ENCODE data around the gene MGAT3.

MGAT3 gene

DNA sequence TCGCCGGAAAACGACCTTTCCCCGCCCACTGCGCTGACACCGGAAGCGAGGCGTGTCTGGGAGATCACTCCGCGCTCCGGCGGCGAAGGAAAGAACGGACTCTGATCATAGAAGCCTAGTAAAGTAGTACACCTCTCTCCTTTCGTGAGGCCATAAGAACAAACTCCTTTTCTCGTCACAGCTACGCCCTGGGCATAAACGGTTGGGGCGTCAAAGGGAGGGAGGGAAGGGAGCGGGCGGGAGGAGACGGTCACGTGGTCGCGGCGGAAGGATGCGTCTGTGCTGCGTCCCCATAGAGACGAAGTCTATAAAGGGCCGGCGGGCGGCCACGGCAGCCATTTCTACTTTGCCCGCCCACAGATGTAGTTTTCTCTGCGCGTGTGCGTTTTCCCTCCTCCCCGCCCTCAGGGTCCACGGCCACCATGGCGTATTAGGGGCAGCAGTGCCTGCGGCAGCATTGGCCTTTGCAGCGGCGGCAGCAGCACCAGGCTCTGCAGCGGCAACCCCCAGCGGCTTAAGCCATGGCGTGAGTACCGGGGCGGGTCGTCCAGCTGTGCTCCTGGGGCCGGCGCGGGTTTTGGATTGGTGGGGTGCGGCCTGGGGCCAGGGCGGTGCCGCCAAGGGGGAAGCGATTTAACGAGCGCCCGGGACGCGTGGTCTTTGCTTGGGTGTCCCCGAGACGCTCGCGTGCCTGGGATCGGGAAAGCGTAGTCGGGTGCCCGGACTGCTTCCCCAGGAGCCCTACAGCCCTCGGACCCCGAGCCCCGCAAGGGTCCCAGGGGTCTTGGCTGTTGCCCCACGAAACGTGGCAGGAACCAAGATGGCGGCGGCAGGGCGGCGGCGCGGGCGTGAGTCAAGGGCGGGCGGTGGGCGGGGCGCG is 63.7 kb downstream of the MGAT3 start, which contains the start of gene ATF4 (continued):
- TF ChIP-seq, protein P1, sequence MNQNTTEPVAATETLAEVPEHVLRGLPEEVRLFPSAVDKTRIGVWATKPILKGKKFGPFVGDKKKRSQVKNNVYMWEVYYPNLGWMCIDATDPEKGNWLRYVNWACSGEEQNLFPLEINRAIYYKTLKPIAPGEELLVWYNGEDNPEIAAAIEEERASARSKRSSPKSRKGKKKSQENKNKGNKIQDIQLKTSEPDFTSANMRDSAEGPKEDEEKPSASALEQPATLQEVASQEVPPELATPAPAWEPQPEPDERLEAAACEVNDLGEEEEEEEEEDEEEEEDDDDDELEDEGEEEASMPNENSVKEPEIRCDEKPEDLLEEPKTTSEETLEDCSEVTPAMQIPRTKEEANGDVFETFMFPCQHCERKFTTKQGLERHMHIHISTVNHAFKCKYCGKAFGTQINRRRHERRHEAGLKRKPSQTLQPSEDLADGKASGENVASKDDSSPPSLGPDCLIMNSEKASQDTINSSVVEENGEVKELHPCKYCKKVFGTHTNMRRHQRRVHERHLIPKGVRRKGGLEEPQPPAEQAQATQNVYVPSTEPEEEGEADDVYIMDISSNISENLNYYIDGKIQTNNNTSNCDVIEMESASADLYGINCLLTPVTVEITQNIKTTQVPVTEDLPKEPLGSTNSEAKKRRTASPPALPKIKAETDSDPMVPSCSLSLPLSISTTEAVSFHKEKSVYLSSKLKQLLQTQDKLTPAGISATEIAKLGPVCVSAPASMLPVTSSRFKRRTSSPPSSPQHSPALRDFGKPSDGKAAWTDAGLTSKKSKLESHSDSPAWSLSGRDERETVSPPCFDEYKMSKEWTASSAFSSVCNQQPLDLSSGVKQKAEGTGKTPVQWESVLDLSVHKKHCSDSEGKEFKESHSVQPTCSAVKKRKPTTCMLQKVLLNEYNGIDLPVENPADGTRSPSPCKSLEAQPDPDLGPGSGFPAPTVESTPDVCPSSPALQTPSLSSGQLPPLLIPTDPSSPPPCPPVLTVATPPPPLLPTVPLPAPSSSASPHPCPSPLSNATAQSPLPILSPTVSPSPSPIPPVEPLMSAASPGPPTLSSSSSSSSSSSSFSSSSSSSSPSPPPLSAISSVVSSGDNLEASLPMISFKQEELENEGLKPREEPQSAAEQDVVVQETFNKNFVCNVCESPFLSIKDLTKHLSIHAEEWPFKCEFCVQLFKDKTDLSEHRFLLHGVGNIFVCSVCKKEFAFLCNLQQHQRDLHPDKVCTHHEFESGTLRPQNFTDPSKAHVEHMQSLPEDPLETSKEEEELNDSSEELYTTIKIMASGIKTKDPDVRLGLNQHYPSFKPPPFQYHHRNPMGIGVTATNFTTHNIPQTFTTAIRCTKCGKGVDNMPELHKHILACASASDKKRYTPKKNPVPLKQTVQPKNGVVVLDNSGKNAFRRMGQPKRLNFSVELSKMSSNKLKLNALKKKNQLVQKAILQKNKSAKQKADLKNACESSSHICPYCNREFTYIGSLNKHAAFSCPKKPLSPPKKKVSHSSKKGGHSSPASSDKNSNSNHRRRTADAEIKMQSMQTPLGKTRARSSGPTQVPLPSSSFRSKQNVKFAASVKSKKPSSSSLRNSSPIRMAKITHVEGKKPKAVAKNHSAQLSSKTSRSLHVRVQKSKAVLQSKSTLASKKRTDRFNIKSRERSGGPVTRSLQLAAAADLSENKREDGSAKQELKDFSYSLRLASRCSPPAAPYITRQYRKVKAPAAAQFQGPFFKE (tag by site-specific recombination; IDR thresholded peaks at IDR 0.05; ENCODE audit: borderline replicate concordance), result no peak
- TF ChIP-seq BCL11B (tag by site-specific recombination; IDR thresholded peaks at IDR 0.05; ENCODE audit: low read depth) (no peak; the same call in 1 of the 2 replicates), ZNF266 (tag by site-specific recombination; IDR thresholded peaks at IDR 0.05; ENCODE audit: low read depth) (0 out of 2 replicates have a peak, but pooled peaks have one; percentile 8), SP3 (tag by site-specific recombination; IDR thresholded peaks at IDR 0.05) (peak; percentile 99), ZNF777 (tag by site-specific recombination; IDR thresholded peaks at IDR 0.05; ENCODE audit: borderline replicate concordance) (peak; percentile 73; the same call in 1 of the 2 replicates), ZNF239 (tag by site-specific recombination; IDR thresholded peaks at IDR 0.05) (peak; percentile 63), ZNF585B (tag by site-specific recombination; IDR thresholded peaks at IDR 0.05) (0 out of 2 replicates have a peak, but pooled peaks have one; percentile 6), ZNF626 (tag by site-specific recombination; IDR thresholded peaks at IDR 0.05) (no peak), ZNF221 (tag by site-specific recombination; IDR thresholded peaks at IDR 0.05; ENCODE audit: borderline replicate concordance) (no peak), MZF1 (tag by site-specific recombination; IDR thresholded peaks at IDR 0.05; ENCODE audit: borderline replicate concordance) (no peak), ZNF548 (tag by site-specific recombination; IDR thresholded peaks at IDR 0.05) (no peak), ZNF677 (tag by site-specific recombination; IDR thresholded peaks at IDR 0.05) (no peak), ZNF660 (tag by site-specific recombination; IDR thresholded peaks at IDR 0.05) (peak; percentile 76; the same call in 1 of the 2 replicates), ZNF792 (tag by site-specific recombination; IDR thresholded peaks at IDR 0.05) (no peak), HOXA7 (CRISPR knock-in tag; IDR thresholded peaks at IDR 0.05; ENCODE audit: borderline replicate concordance) (no peak), EGR2 (tag by site-specific recombination; IDR thresholded peaks at IDR 0.05; ENCODE audit: low read depth) (peak; percentile 82), ZNF335 (tag by site-specific recombination; conservative IDR thresholded peaks at IDR 0.05) (peak; percentile 4; the same call in 1 of the 2 replicates), ZNF571 (tag by site-specific recombination; IDR thresholded peaks at IDR 0.05) (no peak), IKZF3 (tag by site-specific recombination; IDR thresholded peaks at IDR 0.05) (peak; percentile 70), PRDM1 (tag by site-specific recombination; IDR thresholded peaks at IDR 0.05) (0 out of 2 replicates have a peak, but pooled peaks have one; percentile 7)
- TF ChIP-seq, protein P2, sequence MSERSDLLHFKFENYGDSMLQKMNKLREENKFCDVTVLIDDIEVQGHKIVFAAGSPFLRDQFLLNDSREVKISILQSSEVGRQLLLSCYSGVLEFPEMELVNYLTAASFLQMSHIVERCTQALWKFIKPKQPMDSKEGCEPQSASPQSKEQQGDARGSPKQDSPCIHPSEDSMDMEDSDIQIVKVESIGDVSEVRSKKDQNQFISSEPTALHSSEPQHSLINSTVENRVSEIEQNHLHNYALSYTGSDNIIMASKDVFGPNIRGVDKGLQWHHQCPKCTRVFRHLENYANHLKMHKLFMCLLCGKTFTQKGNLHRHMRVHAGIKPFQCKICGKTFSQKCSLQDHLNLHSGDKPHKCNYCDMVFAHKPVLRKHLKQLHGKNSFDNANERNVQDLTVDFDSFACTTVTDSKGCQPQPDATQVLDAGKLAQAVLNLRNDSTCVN (tag by site-specific recombination; optimal IDR thresholded peaks at IDR 0.05), result peak; percentile 61
- TF ChIP-seq, protein P3, sequence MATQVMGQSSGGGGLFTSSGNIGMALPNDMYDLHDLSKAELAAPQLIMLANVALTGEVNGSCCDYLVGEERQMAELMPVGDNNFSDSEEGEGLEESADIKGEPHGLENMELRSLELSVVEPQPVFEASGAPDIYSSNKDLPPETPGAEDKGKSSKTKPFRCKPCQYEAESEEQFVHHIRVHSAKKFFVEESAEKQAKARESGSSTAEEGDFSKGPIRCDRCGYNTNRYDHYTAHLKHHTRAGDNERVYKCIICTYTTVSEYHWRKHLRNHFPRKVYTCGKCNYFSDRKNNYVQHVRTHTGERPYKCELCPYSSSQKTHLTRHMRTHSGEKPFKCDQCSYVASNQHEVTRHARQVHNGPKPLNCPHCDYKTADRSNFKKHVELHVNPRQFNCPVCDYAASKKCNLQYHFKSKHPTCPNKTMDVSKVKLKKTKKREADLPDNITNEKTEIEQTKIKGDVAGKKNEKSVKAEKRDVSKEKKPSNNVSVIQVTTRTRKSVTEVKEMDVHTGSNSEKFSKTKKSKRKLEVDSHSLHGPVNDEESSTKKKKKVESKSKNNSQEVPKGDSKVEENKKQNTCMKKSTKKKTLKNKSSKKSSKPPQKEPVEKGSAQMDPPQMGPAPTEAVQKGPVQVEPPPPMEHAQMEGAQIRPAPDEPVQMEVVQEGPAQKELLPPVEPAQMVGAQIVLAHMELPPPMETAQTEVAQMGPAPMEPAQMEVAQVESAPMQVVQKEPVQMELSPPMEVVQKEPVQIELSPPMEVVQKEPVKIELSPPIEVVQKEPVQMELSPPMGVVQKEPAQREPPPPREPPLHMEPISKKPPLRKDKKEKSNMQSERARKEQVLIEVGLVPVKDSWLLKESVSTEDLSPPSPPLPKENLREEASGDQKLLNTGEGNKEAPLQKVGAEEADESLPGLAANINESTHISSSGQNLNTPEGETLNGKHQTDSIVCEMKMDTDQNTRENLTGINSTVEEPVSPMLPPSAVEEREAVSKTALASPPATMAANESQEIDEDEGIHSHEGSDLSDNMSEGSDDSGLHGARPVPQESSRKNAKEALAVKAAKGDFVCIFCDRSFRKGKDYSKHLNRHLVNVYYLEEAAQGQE (tag by site-specific recombination; IDR thresholded peaks at IDR 0.05), result no peak
- TF ChIP-seq, protein P4, sequence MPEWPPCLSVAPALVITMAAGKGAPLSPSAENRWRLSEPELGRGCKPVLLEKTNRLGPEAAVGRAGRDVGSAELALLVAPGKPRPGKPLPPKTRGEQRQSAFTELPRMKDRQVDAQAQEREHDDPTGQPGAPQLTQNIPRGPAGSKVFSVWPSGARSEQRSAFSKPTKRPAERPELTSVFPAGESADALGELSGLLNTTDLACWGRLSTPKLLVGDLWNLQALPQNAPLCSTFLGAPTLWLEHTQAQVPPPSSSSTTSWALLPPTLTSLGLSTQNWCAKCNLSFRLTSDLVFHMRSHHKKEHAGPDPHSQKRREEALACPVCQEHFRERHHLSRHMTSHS (tag by site-specific recombination; IDR thresholded peaks at IDR 0.05), result no peak
- TF ChIP-seq, protein P5, sequence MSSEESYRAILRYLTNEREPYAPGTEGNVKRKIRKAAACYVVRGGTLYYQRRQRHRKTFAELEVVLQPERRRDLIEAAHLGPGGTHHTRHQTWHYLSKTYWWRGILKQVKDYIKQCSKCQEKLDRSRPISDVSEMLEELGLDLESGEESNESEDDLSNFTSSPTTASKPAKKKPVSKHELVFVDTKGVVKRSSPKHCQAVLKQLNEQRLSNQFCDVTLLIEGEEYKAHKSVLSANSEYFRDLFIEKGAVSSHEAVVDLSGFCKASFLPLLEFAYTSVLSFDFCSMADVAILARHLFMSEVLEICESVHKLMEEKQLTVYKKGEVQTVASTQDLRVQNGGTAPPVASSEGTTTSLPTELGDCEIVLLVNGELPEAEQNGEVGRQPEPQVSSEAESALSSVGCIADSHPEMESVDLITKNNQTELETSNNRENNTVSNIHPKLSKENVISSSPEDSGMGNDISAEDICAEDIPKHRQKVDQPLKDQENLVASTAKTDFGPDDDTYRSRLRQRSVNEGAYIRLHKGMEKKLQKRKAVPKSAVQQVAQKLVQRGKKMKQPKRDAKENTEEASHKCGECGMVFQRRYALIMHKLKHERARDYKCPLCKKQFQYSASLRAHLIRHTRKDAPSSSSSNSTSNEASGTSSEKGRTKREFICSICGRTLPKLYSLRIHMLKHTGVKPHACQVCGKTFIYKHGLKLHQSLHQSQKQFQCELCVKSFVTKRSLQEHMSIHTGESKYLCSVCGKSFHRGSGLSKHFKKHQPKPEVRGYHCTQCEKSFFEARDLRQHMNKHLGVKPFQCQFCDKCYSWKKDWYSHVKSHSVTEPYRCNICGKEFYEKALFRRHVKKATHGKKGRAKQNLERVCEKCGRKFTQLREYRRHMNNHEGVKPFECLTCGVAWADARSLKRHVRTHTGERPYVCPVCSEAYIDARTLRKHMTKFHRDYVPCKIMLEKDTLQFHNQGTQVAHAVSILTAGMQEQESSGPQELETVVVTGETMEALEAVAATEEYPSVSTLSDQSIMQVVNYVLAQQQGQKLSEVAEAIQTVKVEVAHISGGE (tag by site-specific recombination; conservative IDR thresholded peaks at IDR 0.05; ENCODE audit: low read depth), result peak; percentile 82
